HG03439 (cell line): ENCODE data around the gene DNAJC5.
"Not testable (repeated sequence)": the region's sequence is repeated elsewhere in the genome, so short reads cannot be mapped to it uniquely, and the experiment has no call there.

Source experiments
- ATAC-seq: cut with Tn5 transposase; IDR thresholded peaks from one replicate; pipeline ENCODE4 v1.9.1; 2021; ENCODE audit warnings: mild to moderate bottlenecking, moderate library complexity; ENCODE audit not compliant: unreplicated experiment

DNAJC5 gene

GRCh38 chr20:63903796-63904561 lies 9.1 kb downstream of the DNAJC5 start:
- no peak for ATAC-seq

GRCh38 chr20:63908008-63908682 lies 13.2 kb downstream of the DNAJC5 start:
- no peak for ATAC-seq

- ATAC-seq, result no peak
Observed at GRCh38 chr20:63911176-63911575, 16.2 kb downstream of the DNAJC5 start.

GRCh38 chr20:63913768-63914167 lies 18.8 kb downstream of the DNAJC5 start:
- no peak for ATAC-seq

GRCh38 chr20:63915471-63915870 lies 20.5 kb downstream of the DNAJC5 start:
- ATAC-seq, result no peak

- not testable (repeated sequence) for ATAC-seq
Observed at GRCh38 chr20:63916371-63916939, 21.5 kb downstream of the DNAJC5 start.

GRCh38 chr20:63917811-63918210 lies 22.9 kb downstream of the DNAJC5 start:
- ATAC-seq, result no peak

GRCh38 chr20:63919130-63919529 lies 24.2 kb downstream of the DNAJC5 start:
- ATAC-seq, result no peak

- no peak for ATAC-seq
Observed at GRCh38 chr20:63920226-63920625, 25.3 kb downstream of the DNAJC5 start.

- ATAC-seq, result no peak
Observed at GRCh38 chr20:63923651-63924050, 28.7 kb downstream of the DNAJC5 start.

- ATAC-seq, result no peak
Observed at GRCh38 chr20:63924241-63924640, 29.3 kb downstream of the DNAJC5 start.

- no peak for ATAC-seq
Observed at GRCh38 chr20:63926298-63926697, 31.4 kb downstream of the DNAJC5 start.

- no peak for ATAC-seq
Observed at GRCh38 chr20:63929071-63929470, 34.1 kb downstream of the DNAJC5 start.

- not testable (repeated sequence) for ATAC-seq
Observed at GRCh38 chr20:63929473-63929883, 34.6 kb downstream of the DNAJC5 start.

- no peak for ATAC-seq
Observed at GRCh38 chr20:63930971-63931553, 36.1 kb downstream of the DNAJC5 start.

- ATAC-seq, result no peak
Observed at GRCh38 chr20:63931735-63932134, 36.8 kb downstream of the DNAJC5 start.

- ATAC-seq, result no peak
Observed at GRCh38 chr20:63932606-63933160, 37.8 kb downstream of the DNAJC5 start.

GRCh38 chr20:63933646-63934045 lies 38.7 kb downstream of the DNAJC5 start:
- no peak for ATAC-seq

- ATAC-seq, result no peak
Observed at GRCh38 chr20:63934271-63935068, 39.5 kb downstream of the DNAJC5 start.

GRCh38 chr20:63935447-63935846 lies 40.5 kb downstream of the DNAJC5 start:
- ATAC-seq, result no peak

- ATAC-seq, result no peak
Observed at GRCh38 chr20:63937596-63937995, 42.7 kb downstream of the DNAJC5 start.
